CD4-positive, alpha-beta T cell (primary cell): ENCODE results near the gene SGIP1. TPM values are rescaled to one million over a fixed set of nuclear protein-coding genes. Genes with fewer than 3 reads are reported as not detected.

Experiments used
- ATAC-seq: fragments of 200-7000 bp; cut with Tn5 transposase; one replicate; pipeline ENCODE4 v1.10.0; 2022; ENCODE audit warnings: mild to moderate bottlenecking; ENCODE audit not compliant: poor library complexity
- CTCF ChIA-PET: fragments of 350-600 bp; sonication (Branson Sonifier 250); formaldehyde crosslinking; loops from one replicate; lab custom pipeline; 2021; ENCODE audit warnings: antibody characterized with exemption, inconsistent platforms; lab: Charles Lee
- POLR2A ChIA-PET: fragments of 350-600 bp; sonication (Branson Sonifier 250); formaldehyde crosslinking; loops from one replicate; lab custom pipeline; 2021; ENCODE audit warnings: antibody characterized with exemption, inconsistent platforms; lab: Charles Lee
- DNase-seq, 14 experiments: peaks; one replicate each; pipeline ENCODE4 v3.0.0-alpha.2; 2013 to 2020; ENCODE audit warnings: mixed read lengths in 2 of 14
- H3K27ac ChIP-seq, 2 donors: one replicate each; pipeline versions ENCODE4 v1.5.1 to v1.7.0; 2013; ENCODE audit warnings: low read length in 2 of 2, low read depth in 1 of 2, mild to moderate bottlenecking in 1 of 2
- H3K27me3 ChIP-seq, 2 experiments: 1 replicate in 1 of 2; 2 replicates in 1 of 2; pipeline versions ENCODE4 v1.6.1 to v1.7.0; 2013; ENCODE audit warnings: low read length in 2 of 2, control low read depth in 1 of 2, mild to moderate bottlenecking in 1 of 2, moderate library complexity in 1 of 2; ENCODE audit not compliant: insufficient read depth in 2 of 2, control insufficient read depth in 1 of 2
- H3K36me3 ChIP-seq: one replicate; pipeline ENCODE4 v1.6.1; 2013; ENCODE audit warnings: low read length, control low read depth; ENCODE audit not compliant: insufficient read depth
- H3K4me1 ChIP-seq: one replicate; pipeline ENCODE4 v1.6.1; 2013; ENCODE audit warnings: low read length, control low read depth; ENCODE audit not compliant: insufficient read depth
- H3K4me3 ChIP-seq: one replicate; pipeline ENCODE4 v1.5.1; 2013; ENCODE audit warnings: mild to moderate bottlenecking, low read length, moderate library complexity
- H3K9me3 ChIP-seq, 2 experiments: 1 replicate in 1 of 2; 2 replicates in 1 of 2; pipeline versions ENCODE4 v1.6.1 to v1.7.0; 2013; ENCODE audit warnings: low read length in 2 of 2, mild to moderate bottlenecking in 2 of 2, control low read depth in 1 of 2, moderate library complexity in 1 of 2; ENCODE audit not compliant: control insufficient read depth in 1 of 2, insufficient read depth in 1 of 2
- H3K27ac Mint-ChIP-seq: one replicate; pipeline ENCODE4 v1.8.0; 2020; ENCODE audit warnings: mixed read lengths
- H3K27me3 Mint-ChIP-seq: one replicate; pipeline ENCODE4 v1.8.0; 2021; ENCODE audit warnings: mixed read lengths
- H3K36me3 Mint-ChIP-seq: one replicate; pipeline ENCODE4 v1.8.0; 2021; ENCODE audit warnings: low read depth, mixed read lengths
- H3K4me1 Mint-ChIP-seq: one replicate; pipeline ENCODE4 v1.8.0; 2021; ENCODE audit warnings: low read depth, mixed read lengths
- H3K4me3 Mint-ChIP-seq: one replicate; pipeline ENCODE4 v1.8.0; 2020; ENCODE audit warnings: mild to moderate bottlenecking, mixed read lengths
- H3K9me3 Mint-ChIP-seq: one replicate; pipeline ENCODE4 v1.8.0; 2020; ENCODE audit warnings: mixed read lengths
- CTCF ChIP-seq: fragments of 200-600 bp; IDR thresholded peaks from one replicate; pipeline ENCODE4 v1.8.0; 2022; ENCODE audit warnings: antibody characterized with exemption, mild to moderate bottlenecking
- intact Hi-C, 2 experiments: fragments of 100-400 bp; cut with DNase I in 1 of 2; cut with micrococcal nuclease in 1 of 2; formaldehyde crosslinking; loops; one replicate each; pipeline versions ENCODE4 v1.15.1 to v1.9.0; 2023 to 2025; cut with DNase I, micrococcal nuclease
- total RNA-seq, 174 experiments: library from RNA in 2 of 174; stranded (reverse) in 2 of 174; gene quantifications; one replicate each; pipeline ENCODE4 v1.2.3 and lab custom pipeline; 2021 to 2026

The SGIP1 gene
- total RNA-seq, 2 experiments from 2014 or later = 0.84 TPM; not detected in 1

- CTCF ChIA-PET = interaction anchor here (0.9 kb wide), 1 partner anchor 10 kb away, joined by 4 read pairs; no protein-coding TSS in a partner anchor
- TF ChIP-seq CTCF = no peak
- H3K27me3 Mint-ChIP-seq = peaks cover 48% of the 10 kb centered on the region
These were observed 213.5 kb downstream of the SGIP1 start for GRCh38 chr1:66747501-66747900.

GRCh38 chr1:66750577-66750976 is 216.6 kb downstream of the SGIP1 start:
- CTCF ChIA-PET = no interaction called here
- H3K27ac Mint-ChIP-seq = no peak overlapping the region
- H3K27me3 Mint-ChIP-seq = peaks cover 76% of the 10 kb centered on the region
- no peak for DNase-seq
- H3K27me3 ChIP-seq = peaks cover 18 to 41% of the 10 kb centered on the region in 2 experiments
- POLR2A ChIA-PET = no interaction called here
- no peak for ATAC-seq
- H3K9me3 ChIP-seq = peaks cover 0 to 10% of the 10 kb centered on the region in 2 experiments
- no peak overlapping the region for H3K4me3 ChIP-seq
- no peaks in the 10 kb centered on the region for H3K36me3 ChIP-seq
- no peaks in the 10 kb centered on the region for H3K9me3 Mint-ChIP-seq
- no peak overlapping the region for H3K27ac ChIP-seq
- H3K4me1 ChIP-seq = peaks cover 12% of the 10 kb centered on the region
- H3K4me1 Mint-ChIP-seq = peaks cover 19% of the 10 kb centered on the region
- no peak for TF ChIP-seq CTCF
- H3K36me3 Mint-ChIP-seq = no peaks in the 10 kb centered on the region
- intact Hi-C loops = no loop called here
- H3K4me3 Mint-ChIP-seq = no peak overlapping the region

More at GRCh38 chr1:66747501-66747900, 213.5 kb downstream of the SGIP1 start:
- Mint-ChIP-seq H3K9me3 (no peaks in the 10 kb centered on the region), H3K4me3 (no peak overlapping the region), H3K36me3 (no peaks in the 10 kb centered on the region), H3K4me1 (peaks cover 12% of the 10 kb centered on the region), H3K27ac (no peak overlapping the region)
- intact Hi-C loops = no loop called here
- Histone ChIP-seq H3K4me1 (peaks cover 9% of the 10 kb centered on the region), H3K9me3 (peaks cover 0 to 6% of the 10 kb centered on the region in 2 experiments), H3K27ac (no peak overlapping the region), H3K4me3 (no peak overlapping the region), H3K36me3 (no peaks in the 10 kb centered on the region), H3K27me3 (peaks cover 12 to 33% of the 10 kb centered on the region in 2 experiments)
- ATAC-seq (no peak), DNase-seq (no peak)
- POLR2A ChIA-PET = interaction anchor here (1.0 kb wide), 1 partner anchor 22 kb away, joined by 4 read pairs; no protein-coding TSS in a partner anchor

GRCh38 chr1:66751160-66751559 is 217.2 kb downstream of the SGIP1 start:
- peaks cover 12% of the 10 kb centered on the region for H3K4me1 ChIP-seq
- intact Hi-C loops = no loop called here
- Mint-ChIP-seq H3K27ac (no peak overlapping the region), H3K27me3 (peaks cover 76% of the 10 kb centered on the region), H3K4me3 (no peak overlapping the region), H3K4me1 (peaks cover 19% of the 10 kb centered on the region), H3K36me3 (no peaks in the 10 kb centered on the region), H3K9me3 (no peaks in the 10 kb centered on the region)
- H3K4me3 ChIP-seq = no peak overlapping the region
- DNase-seq (no peak), ATAC-seq (no peak)
- CTCF ChIA-PET = interaction anchor here (1.4 kb wide), 1 partner anchor 11 kb away, joined by 4 read pairs; no protein-coding TSS in a partner anchor
- H3K27ac ChIP-seq = no peak overlapping the region
- peaks cover 18 to 38% of the 10 kb centered on the region in 2 experiments for H3K27me3 ChIP-seq
- POLR2A ChIA-PET = no interaction called here
- H3K36me3 ChIP-seq = no peaks in the 10 kb centered on the region
- H3K9me3 ChIP-seq = peaks cover 0 to 10% of the 10 kb centered on the region in 2 experiments
- TF ChIP-seq CTCF = no peak
